ENCODE data around the gene PAGE2. TPM values are rescaled to one million over a fixed set of nuclear protein-coding genes. Genes with fewer than 3 reads are reported as not detected.
"Not testable (repeated sequence)": the region's sequence is repeated elsewhere in the genome, so short reads cannot be mapped to it uniquely, and the experiment has no call there.

Gene PAGE2
- total RNA-seq, 1 experiment from 2014 or later: not detected

- no peaks in the 10 kb centered on the region for H3F3A ChIP-seq (ENCODE audit: insufficient read depth, low read depth)
- no peaks in the 10 kb centered on the region for H3K36me3 ChIP-seq (ENCODE audit: low read depth)
- no peaks in the 10 kb centered on the region for H3K4me1 ChIP-seq (replicated peaks; ENCODE audit: insufficient read depth)
- no TSS peak for BruUV-seq (replicated peaks)
- H3K9me2 ChIP-seq (ENCODE audit: insufficient read depth): no peaks in the 10 kb centered on the region
- ChIA-PET CTCF (interaction anchor here (0.6 to 0.7 kb wide), 2 partner anchors 49 to 336 kb away, joined by 3 to 4 read pairs; no protein-coding TSS in a partner anchor), POLR2A (ENCODE audit: unreplicated experiment) (no interaction called here)
- H3K4me2 ChIP-seq: no peak overlapping the region
- DNase-seq: no peak
- intact Hi-C loops (cut with micrococcal nuclease; ENCODE audit: unreplicated experiment): loop anchor here (5.0 kb wide), 2 partner anchors 165 to 415 kb away; no protein-coding TSS in a partner anchor
- no peaks in the 10 kb centered on the region for H3K27me3 ChIP-seq (ENCODE audit: insufficient read depth, low read depth)
- TF ChIP-seq CTCF (conservative IDR thresholded peaks at IDR 0.05) (no peak), EZH2 (IDR thresholded peaks at IDR 0.05; ENCODE audit: low read depth) (no peak)
- H3K79me2 ChIP-seq (ENCODE audit: low read depth): no peaks in the 10 kb centered on the region
- no peaks in the 10 kb centered on the region for H3K9me3 ChIP-seq (ENCODE audit: insufficient read depth, low read depth)
- no peak overlapping the region for H3K4me3 ChIP-seq
- no peak overlapping the region for H2AFZ ChIP-seq
- no peak overlapping the region for H3K27ac ChIP-seq
- H4K20me1 ChIP-seq (ENCODE audit: insufficient read depth): no peaks in the 10 kb centered on the region
Observed at GRCh38 chrX:55056820-55057674, 31.8 kb upstream of the PAGE2 start.

DNA sequence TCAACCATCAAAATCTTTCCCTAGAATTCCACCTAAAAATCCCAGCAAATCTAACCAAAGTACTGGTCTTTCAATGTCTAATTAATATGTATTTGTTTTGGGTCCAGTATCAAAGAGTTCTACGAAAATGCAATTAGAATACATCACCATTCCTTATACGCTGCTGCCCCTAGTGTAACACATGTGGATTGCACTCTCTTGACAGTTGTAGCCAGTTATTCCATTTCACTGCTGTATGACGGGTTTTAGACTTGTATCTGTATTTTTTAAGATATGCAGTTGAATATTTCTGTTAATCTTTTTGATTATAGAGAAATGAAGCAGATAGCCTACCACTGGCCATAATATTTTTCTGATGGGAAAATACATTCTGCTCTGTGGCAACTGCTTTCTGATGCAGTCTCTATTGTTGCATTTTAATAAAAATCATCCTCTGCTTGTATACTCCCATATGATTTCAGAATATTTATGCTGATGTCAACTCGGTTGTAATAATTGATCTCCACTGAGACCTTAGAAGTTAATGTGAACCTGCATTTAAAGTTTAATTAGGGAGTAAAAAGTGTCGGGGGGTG is 31.1 kb upstream of the PAGE2 start:
- POLR2A ChIA-PET (ENCODE audit: unreplicated experiment): no interaction called here
- H3K4me1 ChIP-seq (replicated peaks; ENCODE audit: insufficient read depth): no peaks in the 10 kb centered on the region
- H4K20me1 ChIP-seq (ENCODE audit: insufficient read depth): no peaks in the 10 kb centered on the region
- peak in 1 of 2 experiments; percentile 12 for DNase-seq
- no peak overlapping the region for H3K4me2 ChIP-seq
- H3K9me2 ChIP-seq (ENCODE audit: insufficient read depth): no peaks in the 10 kb centered on the region
- intact Hi-C loops (cut with micrococcal nuclease; ENCODE audit: unreplicated experiment): loop anchor here (2.0 to 5.0 kb wide), 3 partner anchors 57 to 415 kb away; partner anchors contain the start of gene APEX2
- no peak overlapping the region for H3K4me3 ChIP-seq
- H2AFZ ChIP-seq: no peak overlapping the region
- H3K36me3 ChIP-seq (ENCODE audit: low read depth): no peaks in the 10 kb centered on the region
- no TSS peak for BruUV-seq (replicated peaks)
- no peaks in the 10 kb centered on the region for H3K27me3 ChIP-seq (ENCODE audit: insufficient read depth, low read depth)
- no peak overlapping the region for H3K27ac ChIP-seq
- no peaks in the 10 kb centered on the region for H3K9me3 ChIP-seq (ENCODE audit: insufficient read depth, low read depth)
- H3K79me2 ChIP-seq (ENCODE audit: low read depth): no peaks in the 10 kb centered on the region
- H3F3A ChIP-seq (ENCODE audit: insufficient read depth, low read depth): no peaks in the 10 kb centered on the region
- CTCF ChIA-PET: interaction anchor here (0.6 to 0.7 kb wide), 2 partner anchors 49 to 336 kb away, joined by 3 to 4 read pairs; no protein-coding TSS in a partner anchor
- TF ChIP-seq EZH2 (IDR thresholded peaks at IDR 0.05; ENCODE audit: low read depth) (no peak), CTCF (conservative IDR thresholded peaks at IDR 0.05) (peak; percentile 87)

- DNase-seq; H3K79me2 ChIP-seq (ENCODE audit: low read depth); H2AFZ ChIP-seq; CTCF ChIA-PET; BruUV-seq (replicated peaks); H3K36me3 ChIP-seq (ENCODE audit: low read depth); H3F3A ChIP-seq (ENCODE audit: insufficient read depth, low read depth); POLR2A ChIA-PET (ENCODE audit: unreplicated experiment); H3K9me3 ChIP-seq (ENCODE audit: insufficient read depth, low read depth); H3K27ac ChIP-seq; H4K20me1 ChIP-seq (ENCODE audit: insufficient read depth); H3K4me2 ChIP-seq; H3K4me1 ChIP-seq (replicated peaks; ENCODE audit: insufficient read depth); H3K4me3 ChIP-seq; H3K27me3 ChIP-seq (ENCODE audit: insufficient read depth, low read depth); H3K9me2 ChIP-seq (ENCODE audit: insufficient read depth); intact Hi-C loops (cut with micrococcal nuclease; ENCODE audit: unreplicated experiment): not testable (repeated sequence)
Observed at GRCh38 chrX:55067180-55067579, 21.6 kb upstream of the PAGE2 start.

Data from PC-9 (cell line).